WI38 (cell line): ENCODE data around the gene INPP4B.
"Not testable (repeated sequence)": the region's sequence is repeated elsewhere in the genome, so short reads cannot be mapped to it uniquely, and the experiment has no call there.

Experiments
- H3K4me3 ChIP-seq: 2 replicates; pipeline ENCODE4 v1.5.1; 2011; ENCODE audit warnings: low read depth, mild to moderate bottlenecking, control low read depth, low read length
- TF ChIP-seq, protein P1 (sequence below): IDR thresholded peaks from 2 replicates; pipeline ENCODE4 v1.5.1; 2012; ENCODE audit warnings: low read depth, mild to moderate bottlenecking, control low read depth, low read length

The INPP4B gene

GRCh38 chr4:142085513-142086292 lies 760.4 kb downstream of the INPP4B start:
- no peak overlapping the region for H3K4me3 ChIP-seq
- TF ChIP-seq, protein P1, sequence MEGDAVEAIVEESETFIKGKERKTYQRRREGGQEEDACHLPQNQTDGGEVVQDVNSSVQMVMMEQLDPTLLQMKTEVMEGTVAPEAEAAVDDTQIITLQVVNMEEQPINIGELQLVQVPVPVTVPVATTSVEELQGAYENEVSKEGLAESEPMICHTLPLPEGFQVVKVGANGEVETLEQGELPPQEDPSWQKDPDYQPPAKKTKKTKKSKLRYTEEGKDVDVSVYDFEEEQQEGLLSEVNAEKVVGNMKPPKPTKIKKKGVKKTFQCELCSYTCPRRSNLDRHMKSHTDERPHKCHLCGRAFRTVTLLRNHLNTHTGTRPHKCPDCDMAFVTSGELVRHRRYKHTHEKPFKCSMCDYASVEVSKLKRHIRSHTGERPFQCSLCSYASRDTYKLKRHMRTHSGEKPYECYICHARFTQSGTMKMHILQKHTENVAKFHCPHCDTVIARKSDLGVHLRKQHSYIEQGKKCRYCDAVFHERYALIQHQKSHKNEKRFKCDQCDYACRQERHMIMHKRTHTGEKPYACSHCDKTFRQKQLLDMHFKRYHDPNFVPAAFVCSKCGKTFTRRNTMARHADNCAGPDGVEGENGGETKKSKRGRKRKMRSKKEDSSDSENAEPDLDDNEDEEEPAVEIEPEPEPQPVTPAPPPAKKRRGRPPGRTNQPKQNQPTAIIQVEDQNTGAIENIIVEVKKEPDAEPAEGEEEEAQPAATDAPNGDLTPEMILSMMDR = no peak

DNA sequence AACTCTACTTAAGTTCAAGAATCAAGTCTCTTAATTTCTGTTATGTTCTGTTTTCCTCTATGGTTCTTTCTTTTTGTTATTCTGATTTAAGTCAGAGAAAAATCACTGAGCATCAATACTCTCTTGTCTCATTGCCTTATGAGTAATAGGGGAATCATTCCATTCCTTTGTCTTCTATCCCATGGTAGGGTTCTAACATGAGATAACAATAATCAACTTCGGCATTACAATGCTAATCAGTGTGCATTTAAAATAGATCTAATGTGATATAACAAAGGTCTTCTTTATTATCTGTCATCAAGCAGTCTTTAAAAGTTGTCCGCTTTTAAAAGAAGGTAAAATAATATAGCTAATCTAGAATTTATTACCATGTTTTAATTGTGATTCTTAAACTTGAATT lies 762.8 kb downstream of the INPP4B start:
- TF ChIP-seq, protein P1 = no peak

GRCh38 chr4:142081025-142081424 lies 765.1 kb downstream of the INPP4B start:
- no peak overlapping the region for H3K4me3 ChIP-seq
- TF ChIP-seq, protein P1 = no peak

More for the DNA sequence above, 762.8 kb downstream of the INPP4B start:
- no peak overlapping the region for H3K4me3 ChIP-seq

DNA sequence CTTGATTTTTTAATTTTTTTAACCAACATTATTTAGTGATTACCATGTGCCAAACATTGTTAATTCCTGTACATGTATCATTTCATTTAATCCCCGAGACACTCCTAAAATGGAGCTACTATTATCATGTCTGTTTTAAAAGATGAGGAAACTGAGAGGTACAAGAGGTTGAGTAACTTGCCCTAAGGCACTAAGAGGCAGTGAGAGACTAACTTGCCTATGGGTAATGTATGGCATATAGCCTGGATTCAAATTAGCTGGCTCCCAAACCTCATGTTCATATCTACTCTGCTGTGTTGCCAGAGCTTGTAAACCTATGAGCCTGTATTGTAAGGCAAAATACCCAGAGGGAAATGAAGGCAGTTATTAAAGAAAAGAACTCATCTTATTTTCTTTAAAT lies 766.1 kb downstream of the INPP4B start:
- H3K4me3 ChIP-seq = no peak overlapping the region
- TF ChIP-seq, protein P1 = no peak

DNA sequence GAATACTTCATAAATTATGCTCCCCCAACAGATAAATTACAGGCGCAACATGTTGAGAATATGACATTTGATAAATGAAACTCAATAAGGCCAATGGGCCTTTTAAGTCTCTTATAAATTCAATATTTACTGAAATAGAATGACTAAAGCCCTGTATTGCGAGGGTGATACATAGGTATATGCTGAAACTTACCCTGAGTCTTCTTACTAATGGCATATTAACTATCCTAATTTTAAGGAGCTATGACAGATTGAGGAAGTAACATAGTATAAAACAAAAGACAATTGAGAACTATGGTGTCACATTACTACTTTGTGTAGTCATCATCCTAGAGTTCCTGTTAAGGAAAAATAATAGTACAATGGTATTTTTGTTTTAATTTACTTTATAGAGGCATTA lies 769.1 kb downstream of the INPP4B start:
- no peak overlapping the region for H3K4me3 ChIP-seq
- TF ChIP-seq, protein P1 = no peak

GRCh38 chr4:142068304-142068703 lies 777.8 kb downstream of the INPP4B start:
- not testable (repeated sequence) for H3K4me3 ChIP-seq

- H3K4me3 ChIP-seq = not testable (repeated sequence)
Observed at GRCh38 chr4:142066562-142066961, 779.5 kb downstream of the INPP4B start.

GRCh38 chr4:142065086-142065647 lies 780.9 kb downstream of the INPP4B start:
- TF ChIP-seq, protein P1 = no peak
- no peak overlapping the region for H3K4me3 ChIP-seq
